DMS114 treated with DMSO at 0.1 percent for 48 hours (cell line): ENCODE data around the gene PARD6A.
A peak's percentile ranks its signal among the peaks of the same experiment; 100 is the strongest.

ENCODE experiments used
- DNase-seq: peaks from one replicate; lab custom pipeline; 2025; ENCODE audit not compliant: unreplicated experiment; lab: John Stamatoyannopoulos, UW

The PARD6A gene

GRCh38 chr16:67653789-67654402 is 6.9 kb upstream of the PARD6A start:
- DNase-seq: no peak

DNA sequence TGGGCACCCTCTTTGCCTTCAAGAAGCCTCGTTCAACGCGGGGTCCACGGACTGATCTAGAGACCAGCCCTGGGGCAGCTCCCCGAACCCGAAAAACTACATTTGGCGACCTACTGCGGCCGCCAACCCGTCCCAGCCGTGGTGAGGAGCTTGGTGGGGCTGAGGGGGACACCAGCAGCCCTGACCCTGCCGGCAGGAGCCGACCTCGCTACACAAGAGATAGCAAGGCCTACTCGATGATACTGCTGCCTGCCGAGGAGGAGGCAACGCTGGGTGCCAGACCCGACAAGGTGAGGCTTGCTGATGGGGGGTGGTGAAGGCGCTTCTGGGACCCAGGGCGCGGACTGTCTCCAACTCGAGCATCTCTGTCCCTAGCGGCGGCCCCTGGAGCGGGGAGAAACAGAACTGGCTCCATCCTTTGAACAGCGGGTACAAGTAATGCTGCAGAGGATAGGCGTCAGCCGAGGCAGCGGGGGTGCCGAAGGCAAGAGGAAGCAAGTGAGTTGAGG is 6.3 kb upstream of the PARD6A start:
- DNase-seq: no peak

DNA sequence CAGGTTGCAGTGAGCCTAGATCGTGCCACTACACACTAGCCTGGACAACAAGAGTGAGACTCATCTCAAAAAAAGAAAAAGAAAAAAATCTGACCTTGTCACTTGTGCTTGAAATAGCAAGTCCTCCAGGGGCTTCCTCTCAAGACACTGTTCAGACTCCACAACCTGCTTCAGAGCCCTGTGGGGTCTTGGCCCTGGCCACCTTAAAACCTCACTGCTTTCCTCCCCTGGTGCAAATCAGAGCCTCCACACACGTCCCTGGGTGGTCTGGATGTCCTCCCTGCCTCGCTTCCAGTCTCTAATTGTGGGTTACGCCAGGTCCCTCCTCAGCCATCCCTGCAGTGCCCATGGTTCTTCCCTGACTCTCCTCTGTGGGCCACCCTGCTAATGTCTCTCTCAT is 5.4 kb upstream of the PARD6A start:
- no peak for DNase-seq

GRCh38 chr16:67656344-67657016 is 4.3 kb upstream of the PARD6A start:
- DNase-seq: no peak

DNA sequence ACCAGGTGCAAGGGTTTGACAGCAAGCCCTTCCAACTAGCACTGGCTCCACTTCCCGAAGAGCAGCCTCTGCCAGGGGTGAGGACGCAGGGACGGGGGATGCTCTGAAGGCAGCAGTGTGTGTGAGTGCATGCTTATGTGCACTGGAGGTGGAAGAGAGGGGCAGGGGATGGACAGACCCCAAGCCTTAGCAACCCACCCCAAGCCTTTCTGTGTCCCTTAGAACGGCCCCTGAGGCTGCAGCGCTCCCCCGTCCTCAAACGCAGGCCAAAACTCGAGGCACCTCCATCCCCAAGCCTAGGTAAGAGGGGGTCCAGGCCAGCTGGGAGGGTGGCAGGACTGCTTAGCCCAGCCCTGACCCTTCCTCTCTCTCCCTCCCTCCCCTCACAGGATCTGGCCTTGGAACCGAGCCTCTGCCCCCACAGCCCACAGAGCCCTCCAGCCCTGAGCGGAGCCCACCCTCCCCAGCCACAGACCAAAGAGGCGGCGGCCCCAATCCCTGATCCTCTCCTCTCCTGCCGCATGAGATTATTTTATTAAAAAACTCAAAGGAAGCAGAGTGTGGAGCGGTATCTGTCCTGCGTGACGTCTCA is 3.6 kb upstream of the PARD6A start:
- no peak for DNase-seq

DNA sequence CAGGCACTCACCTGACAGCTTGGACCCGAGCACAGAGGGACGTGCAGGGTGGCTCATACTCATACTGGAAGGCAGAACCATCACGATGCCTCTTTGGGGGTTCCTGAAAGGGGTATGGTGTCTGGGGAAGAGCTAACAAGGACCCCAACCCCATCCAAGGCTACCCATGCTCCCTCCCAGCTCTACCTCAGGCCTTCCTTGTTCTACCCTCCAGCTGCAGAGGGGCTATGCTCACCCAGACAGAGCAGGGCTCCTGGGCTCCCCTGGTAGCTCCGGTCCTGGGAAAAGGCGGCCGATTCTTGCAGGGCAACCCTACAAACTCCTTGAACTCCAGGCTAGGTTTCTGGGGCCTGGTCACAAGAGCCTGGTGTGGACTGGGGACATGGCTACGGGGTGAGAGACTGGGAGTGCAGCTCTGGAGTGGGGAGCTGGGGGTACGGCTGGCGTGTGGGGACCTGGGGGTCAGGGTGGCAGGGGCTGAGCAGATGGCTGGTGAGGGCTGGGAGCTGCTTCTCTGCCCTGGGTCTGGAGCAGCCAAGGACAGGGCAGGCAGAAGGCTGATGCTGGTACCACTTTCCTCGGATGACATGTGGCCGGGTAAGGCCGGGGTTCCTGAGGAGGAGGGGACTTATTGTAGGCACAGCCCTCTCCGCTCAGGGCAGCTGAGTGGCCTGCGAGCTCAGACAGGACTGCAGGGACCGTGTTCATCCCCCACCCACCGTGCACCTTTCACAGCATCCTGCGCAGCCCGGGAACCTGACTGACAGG is 2.8 kb upstream of the PARD6A start:
- DNase-seq: no peak

- no peak for DNase-seq
Measured at GRCh38 chr16:67658849-67659674, 1.7 kb upstream of the PARD6A start.

DNA sequence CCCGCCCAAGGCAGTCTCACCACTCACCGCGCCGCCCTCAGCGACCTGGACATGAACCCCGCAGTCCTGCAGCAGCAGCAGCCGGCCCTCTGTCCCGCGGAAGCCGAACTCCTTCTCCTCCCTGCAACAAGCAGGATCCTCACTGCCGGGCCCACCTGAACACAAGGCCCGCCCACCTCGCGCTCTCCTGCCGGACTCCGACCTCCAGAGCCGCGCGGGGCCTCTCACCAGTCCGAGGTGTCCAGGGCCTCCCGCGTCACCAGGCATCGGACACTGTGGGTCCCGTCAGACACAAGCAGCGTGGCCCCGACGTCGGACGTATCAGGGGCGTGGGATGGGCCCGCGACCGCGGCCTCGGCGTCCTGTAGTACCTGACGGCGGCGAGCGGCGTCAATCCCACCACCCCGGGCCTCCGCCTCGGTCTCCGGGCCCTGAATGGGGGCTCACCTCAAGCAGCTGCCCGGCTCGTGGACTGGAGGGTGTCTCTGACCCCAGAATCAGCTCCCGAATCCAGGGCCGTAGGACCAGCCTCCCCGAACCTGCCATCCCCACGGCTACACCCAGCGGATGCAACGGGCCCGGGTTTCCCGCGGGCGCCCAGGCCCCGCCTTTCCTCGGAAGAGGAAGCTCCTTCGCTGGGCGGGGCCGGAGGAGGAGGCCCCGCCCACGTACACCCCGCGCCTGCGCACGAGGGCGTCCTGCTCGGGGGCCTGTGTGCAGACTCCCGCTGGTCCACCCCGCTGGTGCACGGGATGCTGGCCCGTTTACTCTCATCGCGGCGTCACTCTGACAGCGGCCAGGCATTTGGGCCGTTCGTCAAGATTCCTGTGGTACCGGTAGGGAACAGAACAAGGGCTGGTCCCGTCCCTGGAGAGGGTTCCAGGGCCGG is 841 bp upstream of the PARD6A start, which contains the start of gene ACD:
Gene ACD (minus strand): TSS at position 586 of the 889 bp plus-strand sequence. CDS start 40 bp downstream, at position 546.
- peak; percentile 81 for DNase-seq

DNA sequence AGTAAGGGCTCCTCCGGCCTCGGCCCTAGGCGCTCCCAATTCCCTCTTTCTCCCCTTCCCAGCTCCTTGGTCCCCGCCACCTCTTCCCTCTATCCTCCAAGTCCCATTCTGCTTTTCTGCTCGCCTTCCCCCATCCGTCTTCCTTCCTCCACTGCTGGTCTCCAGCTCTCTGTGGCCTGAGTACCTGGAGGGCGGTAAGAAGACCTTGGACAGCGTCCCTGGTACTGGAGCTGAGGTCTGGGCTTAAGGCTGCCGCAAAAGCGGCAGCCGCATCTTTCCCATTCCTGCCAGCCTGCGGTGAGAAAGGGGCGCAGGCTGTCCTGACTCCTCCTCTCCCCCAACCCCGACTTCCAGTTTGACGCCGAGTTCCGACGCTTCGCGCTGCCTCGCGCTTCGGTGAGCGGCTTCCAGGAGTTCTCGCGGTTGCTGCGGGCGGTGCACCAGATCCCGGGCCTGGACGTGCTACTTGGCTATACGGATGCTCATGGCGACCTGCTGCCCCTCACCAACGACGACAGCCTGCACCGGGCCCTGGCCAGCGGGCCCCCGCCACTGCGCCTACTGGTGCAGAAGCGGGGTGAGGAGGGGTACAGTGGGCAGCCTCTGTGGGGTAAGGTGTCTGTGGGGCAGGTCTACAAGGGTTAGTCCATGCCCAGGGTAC is 471 bp downstream of the PARD6A start:
- peak; percentile 32 for DNase-seq

DNA sequence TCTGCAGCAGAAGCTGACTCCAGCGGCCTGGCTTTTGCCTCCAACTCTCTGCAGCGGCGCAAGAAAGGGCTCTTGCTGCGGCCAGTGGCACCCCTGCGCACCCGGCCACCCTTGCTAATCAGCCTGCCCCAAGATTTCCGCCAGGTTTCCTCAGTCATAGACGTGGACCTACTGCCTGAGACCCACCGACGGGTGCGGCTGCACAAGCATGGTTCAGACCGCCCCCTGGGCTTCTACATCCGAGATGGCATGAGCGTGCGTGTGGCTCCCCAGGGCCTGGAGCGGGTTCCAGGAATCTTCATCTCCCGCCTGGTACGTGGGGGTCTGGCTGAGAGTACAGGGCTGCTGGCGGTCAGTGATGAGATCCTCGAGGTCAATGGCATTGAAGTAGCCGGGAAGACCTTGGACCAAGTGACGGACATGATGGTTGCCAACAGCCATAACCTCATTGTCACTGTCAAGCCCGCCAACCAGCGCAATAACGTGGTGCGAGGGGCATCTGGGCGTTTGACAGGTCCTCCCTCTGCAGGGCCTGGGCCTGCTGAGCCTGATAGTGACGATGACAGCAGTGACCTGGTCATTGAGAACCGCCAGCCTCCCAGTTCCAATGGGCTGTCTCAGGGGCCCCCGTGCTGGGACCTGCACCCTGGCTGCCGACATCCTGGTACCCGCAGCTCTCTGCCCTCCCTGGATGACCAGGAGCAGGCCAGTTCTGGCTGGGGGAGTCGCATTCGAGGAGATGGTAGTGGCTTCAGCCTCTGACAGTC is 1.3 kb downstream of the PARD6A start:
- no peak for DNase-seq

DNA sequence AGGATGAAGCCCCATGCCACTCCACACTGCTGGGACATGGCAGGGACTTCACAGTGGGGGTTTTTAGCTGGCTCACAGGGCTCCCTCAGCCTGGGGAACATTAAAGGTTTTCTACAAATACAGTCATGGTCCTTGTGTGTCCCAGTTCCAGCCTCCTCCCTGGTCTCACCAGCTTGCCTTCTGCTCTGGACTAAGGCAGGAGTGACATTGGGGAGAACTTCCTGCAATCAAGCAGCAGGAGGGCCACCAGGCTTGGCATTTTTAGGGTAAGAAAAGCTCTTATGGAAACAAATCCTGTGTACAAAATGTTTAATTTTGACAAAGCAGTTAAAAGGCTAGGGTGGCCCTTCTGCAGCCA is 1.9 kb downstream of the PARD6A start:
- DNase-seq: no peak

- DNase-seq: no peak
Measured at GRCh38 chr16:67663151-67663876, 2.6 kb downstream of the PARD6A start.

- DNase-seq: no peak
Measured at GRCh38 chr16:67663877-67664222, 3.1 kb downstream of the PARD6A start.

DNA sequence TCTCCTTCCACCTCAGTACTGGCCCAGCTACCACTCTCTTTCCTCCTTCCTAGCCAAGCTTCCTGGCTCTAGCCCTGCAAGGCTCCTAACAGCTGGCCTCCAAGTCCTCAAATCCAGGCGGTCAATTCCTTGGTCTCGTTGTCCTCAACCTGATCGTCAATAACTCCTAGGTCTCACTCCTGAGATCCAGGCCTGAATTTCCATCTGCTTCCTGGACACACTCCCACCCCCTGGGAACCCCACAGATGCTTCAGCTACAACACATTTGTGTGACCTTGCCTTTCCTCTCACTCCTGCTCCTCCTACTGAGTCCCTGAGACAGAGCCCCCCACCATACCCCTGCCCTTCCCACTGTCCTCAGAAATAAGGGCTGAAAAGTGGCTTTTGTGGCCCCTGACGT is 3.5 kb downstream of the PARD6A start:
- no peak for DNase-seq

- no peak for DNase-seq
Measured at GRCh38 chr16:67664871-67665270, 4.1 kb downstream of the PARD6A start.

- DNase-seq: no peak
Measured at GRCh38 chr16:67665598-67665997, 4.8 kb downstream of the PARD6A start.

DNA sequence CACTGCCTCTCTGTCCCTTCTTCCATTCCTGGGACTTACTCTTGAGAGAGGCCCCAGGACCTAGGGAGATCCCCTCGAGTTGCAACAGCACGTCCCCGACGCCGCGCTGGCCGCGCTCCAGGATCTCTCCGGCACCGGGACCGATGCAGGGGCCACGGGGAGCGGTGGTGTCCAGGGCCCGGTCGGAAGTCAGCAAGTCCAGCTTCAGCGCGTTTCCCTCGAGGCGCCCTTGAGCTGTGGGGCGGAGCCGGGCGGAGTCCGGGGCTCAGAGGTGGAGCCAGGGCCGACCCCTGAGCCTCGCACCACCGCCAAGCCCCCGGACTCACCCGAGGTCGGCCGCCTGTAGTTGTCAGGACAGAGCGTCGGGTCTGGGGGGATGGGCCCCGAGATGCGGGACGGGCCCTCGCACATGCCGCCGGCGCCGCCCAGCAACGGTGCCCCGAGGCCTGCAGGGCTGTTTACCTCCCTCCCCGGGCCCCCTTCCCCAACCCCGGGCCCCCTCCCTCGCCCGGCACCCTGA is 5.3 kb downstream of the PARD6A start:
- no peak for DNase-seq
